22Rv1 (cell line): ENCODE data around the gene DKC1.

ENCODE experiments used
- H3K27ac ChIP-seq: fragments of 450-650 bp; 2 replicates; pipeline ENCODE4 v1.5.1; 2017
- CTCF ChIP-seq: fragments of 450-650 bp; IDR thresholded peaks from 2 replicates; pipeline ENCODE4 v1.5.1; 2017; ENCODE audit warnings: mild to moderate bottlenecking
- ZFX ChIP-seq: fragments of 450-650 bp; IDR thresholded peaks from 2 replicates; pipeline ENCODE4 v1.6.1; 2017; ENCODE audit warnings: antibody characterized with exemption, borderline replicate concordance

DKC1 gene

GRCh38 chrX:154774622-154775021 is 12.0 kb downstream of the DKC1 start:
- no peak for TF ChIP-seq ZFX
- no peak overlapping the region for H3K27ac ChIP-seq

GRCh38 chrX:154775419-154776349 is 13.0 kb downstream of the DKC1 start:
- TF ChIP-seq ZFX (no peak), CTCF (no peak)
- H3K27ac ChIP-seq: no peak overlapping the region

GRCh38 chrX:154776753-154777152 is 14.1 kb downstream of the DKC1 start:
- H3K27ac ChIP-seq: no peak overlapping the region
- TF ChIP-seq ZFX (no peak), CTCF (no peak)

- no peak for TF ChIP-seq CTCF
- no peak for TF ChIP-seq ZFX
- H3K27ac ChIP-seq: no peak overlapping the region
Measured at GRCh38 chrX:154779261-154779660, 16.6 kb downstream of the DKC1 start.

- TF ChIP-seq CTCF (no peak), ZFX (no peak)
- no peak overlapping the region for H3K27ac ChIP-seq
Measured at GRCh38 chrX:154780968-154781367, 18.3 kb downstream of the DKC1 start.

GRCh38 chrX:154784149-154784995 is 21.7 kb downstream of the DKC1 start:
- H3K27ac ChIP-seq: no peak overlapping the region
- TF ChIP-seq CTCF: no peak
- TF ChIP-seq ZFX: no peak

- H3K27ac ChIP-seq: no peak overlapping the region
- TF ChIP-seq CTCF: no peak
- no peak for TF ChIP-seq ZFX
Measured at GRCh38 chrX:154785716-154786115, 23.1 kb downstream of the DKC1 start.
